ENCODE data around the gene TBCA.
"Not testable (repeated sequence)": the region's sequence is repeated elsewhere in the genome, so short reads cannot be mapped to it uniquely, and the experiment has no call there.

DNA sequence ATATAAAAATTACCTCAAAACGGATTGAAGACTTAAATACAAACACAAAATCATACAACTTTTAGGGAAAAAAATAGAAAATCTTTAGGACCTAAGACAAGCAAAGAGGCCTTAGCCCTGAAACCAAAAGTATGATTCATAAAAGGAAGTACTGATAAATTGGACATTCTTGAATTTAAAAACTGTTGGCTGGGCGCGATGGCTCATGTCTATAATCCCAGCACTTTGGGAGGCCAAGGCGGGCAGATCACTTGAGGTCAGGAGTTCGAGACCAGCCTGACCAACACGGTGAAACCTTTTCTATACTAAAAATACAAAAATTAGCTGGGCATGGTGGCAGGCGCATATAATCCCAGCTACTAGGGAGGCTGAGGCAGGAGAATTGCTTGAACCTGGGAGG, 76.6 kb downstream of the TBCA start:
- not testable (repeated sequence) for TF ChIP-seq ZFP1 (CRISPR knock-in tag; IDR thresholded peaks at IDR 0.05); ZNF324 (CRISPR knock-in tag; IDR thresholded peaks at IDR 0.05); KAT7 (CRISPR knock-in tag; IDR thresholded peaks at IDR 0.05; ENCODE audit: borderline replicate concordance); ZNF717 (CRISPR knock-in tag; IDR thresholded peaks at IDR 0.05); BHLHE40 (IDR thresholded peaks at IDR 0.05; ENCODE audit: low read length); NR3C1 (CRISPR knock-in tag; IDR thresholded peaks at IDR 0.05); ZSCAN32 (CRISPR knock-in tag; IDR thresholded peaks at IDR 0.05); MAZ (CRISPR knock-in tag; conservative IDR thresholded peaks at IDR 0.05 in 1 of 2, IDR thresholded peaks at IDR 0.05 in 1 of 2)
